Heart left ventricle (tissue), 13 donors: ENCODE measurements around the gene CRACDL.

Experiments
- CTCF ChIP-seq, 12 donors: fragments of 200-600 bp; sonication (generic) in 4 of 12; IDR thresholded peaks; one replicate each; pipeline versions ENCODE4 v1.5.0 to v1.8.0; 2018 to 2022; ENCODE audit warnings: antibody characterized with exemption in 12 of 12, mild to moderate bottlenecking in 5 of 12
- POLR2A ChIP-seq, 2 donors: fragments of 450-650 bp; IDR thresholded peaks; one replicate each; pipeline ENCODE4 v1.6.1; 2017; ENCODE audit warnings: antibody characterized with exemption in 2 of 2, mild to moderate bottlenecking in 2 of 2, moderate library complexity in 2 of 2
- donor health status: ischemic (EF 13 %, LVEDD 7.1; RV severe dilation, severe dysfunction).
- donor health status: DM: no; HTN: yes; CAD: no.
- donor health status: DM: no; HTN: no; CAD: no.
- donor health status: ischemic (EF 25% LVEDD 6.9; RV normal size, moderate dysfunction).
- donor health status: ischemic (EF 25% LVEDD 5.7; RV mildly dilated, moderate dysfunction).
- donor health status: ischemic (EF 35%, LVEDD 5.7; RV mildly dilated, moderate dysfunction).
- donor health status: nonischemic (EF 11% LVEDD 7.7; RV severe dilation, severe dysfunction).
- donor health status: DM: yes; HTN: yes; CAD: no.
- donor health status: PGD.
- donor health status: ischemic (EF 29% LVEDD 5.4; RV normal size, mild dysfunction).
- donor health status: nonischemic (EF 23%, LVEDD 6.1; RV moderate dilation, normal function).

GRCh38 chr2:98753801-98754200 lies 182.2 kb downstream of the CRACDL start:
- no peak for TF ChIP-seq POLR2A (IDR thresholded peaks at IDR 0.05)
- no peak for TF ChIP-seq CTCF (IDR thresholded peaks at IDR 0.05)
